HG02973 (cell line): ENCODE data around the gene PLSCR4.
"Not testable (repeated sequence)": the region's sequence is repeated elsewhere in the genome, so short reads cannot be mapped to it uniquely, and the experiment has no call there.

ENCODE experiments used
- ATAC-seq: cut with Tn5 transposase; IDR thresholded peaks from one replicate; pipeline ENCODE4 v1.9.1; 2021; ENCODE audit warnings: moderate library complexity; ENCODE audit not compliant: unreplicated experiment

Gene PLSCR4, protein sequence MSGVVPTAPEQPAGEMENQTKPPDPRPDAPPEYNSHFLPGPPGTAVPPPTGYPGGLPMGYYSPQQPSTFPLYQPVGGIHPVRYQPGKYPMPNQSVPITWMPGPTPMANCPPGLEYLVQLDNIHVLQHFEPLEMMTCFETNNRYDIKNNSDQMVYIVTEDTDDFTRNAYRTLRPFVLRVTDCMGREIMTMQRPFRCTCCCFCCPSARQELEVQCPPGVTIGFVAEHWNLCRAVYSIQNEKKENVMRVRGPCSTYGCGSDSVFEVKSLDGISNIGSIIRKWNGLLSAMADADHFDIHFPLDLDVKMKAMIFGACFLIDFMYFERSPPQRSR

GRCh38 chr3:146250449-146251382 lies at the start of gene PLSCR4:
Gene PLSCR4, minus strand, starts transcription at chr3:146251105. Its CDS starts 29,034 bp downstream, at chr3:146222071.
- no peak for ATAC-seq

DNA sequence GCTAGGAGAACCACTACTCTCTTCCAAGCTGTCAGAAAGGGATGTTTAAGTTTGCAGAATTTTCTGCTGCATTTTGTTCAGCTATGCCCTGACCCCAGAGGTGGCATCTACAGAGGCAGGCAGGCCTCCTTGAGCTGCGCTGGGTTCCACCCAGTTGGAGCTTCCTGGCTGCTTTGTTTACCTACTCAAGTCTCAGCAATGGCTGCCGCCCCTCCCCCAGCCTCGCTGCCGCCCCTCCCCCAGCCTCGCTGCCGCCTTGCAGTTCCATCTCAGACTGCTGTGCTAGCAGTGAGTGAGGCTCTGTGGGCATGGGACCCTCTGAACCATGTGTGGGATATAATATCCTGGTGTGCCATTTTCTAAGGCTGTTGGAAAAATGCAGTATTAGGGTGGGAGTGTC lies 42.5 kb upstream of the PLSCR4 start:
- not testable (repeated sequence) for ATAC-seq

- no peak for ATAC-seq
These were observed 33.0 kb upstream of the PLSCR4 start for GRCh38 chr3:146283781-146284445.

DNA sequence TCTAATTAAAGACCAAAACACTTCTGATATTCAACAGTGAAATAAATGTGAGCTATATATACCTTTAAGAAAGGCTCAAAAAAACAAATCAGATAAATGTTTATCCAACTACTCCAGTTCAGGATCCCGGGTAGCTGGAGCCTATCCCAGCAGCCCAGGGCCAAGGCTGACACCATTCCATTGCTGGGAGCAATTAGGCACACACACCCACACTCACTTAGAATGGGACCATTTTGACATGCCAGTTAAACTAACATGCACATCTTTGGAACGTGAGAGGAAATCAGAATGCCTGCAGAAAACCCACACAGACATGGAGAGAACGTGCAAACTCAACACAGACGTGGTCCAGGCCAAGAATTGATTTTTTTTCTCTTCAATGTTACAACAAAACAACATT lies 30.0 kb upstream of the PLSCR4 start:
- no peak for ATAC-seq

GRCh38 chr3:146279951-146280350 lies 29.0 kb upstream of the PLSCR4 start:
- no peak for ATAC-seq

- no peak for ATAC-seq
These were observed 28.1 kb upstream of the PLSCR4 start for GRCh38 chr3:146279013-146279412.

DNA sequence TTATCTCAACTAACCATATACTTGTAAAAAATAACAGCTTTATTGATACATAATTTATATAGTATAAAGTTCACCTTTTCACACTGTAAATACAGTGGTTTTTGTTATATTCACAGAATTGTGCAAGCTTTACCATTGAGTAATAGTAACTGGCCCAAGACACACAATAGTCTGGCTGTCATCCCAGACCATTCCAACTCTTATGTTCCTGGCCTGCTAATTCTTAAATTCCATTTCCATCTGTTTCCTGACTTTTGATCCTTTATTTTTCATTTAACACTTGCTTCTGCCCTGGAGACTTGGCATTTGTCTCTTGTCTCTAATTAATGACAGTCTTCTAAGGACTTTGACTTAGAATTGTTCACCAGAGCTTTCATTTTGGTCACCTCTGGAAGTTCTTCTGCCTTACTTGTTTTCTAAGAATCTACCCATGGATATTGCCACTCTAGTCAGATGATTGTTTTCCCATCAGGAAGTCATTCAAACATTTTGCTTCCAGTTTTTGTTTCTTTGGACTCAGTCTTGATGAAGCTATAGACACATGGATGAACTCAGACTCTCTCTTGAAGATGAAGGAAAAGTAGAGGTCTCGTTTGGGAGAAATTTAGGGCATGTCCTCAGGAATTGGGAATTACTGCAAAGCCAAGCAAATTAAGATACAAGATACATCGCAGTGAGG lies 27.2 kb upstream of the PLSCR4 start:
- no peak for ATAC-seq

- ATAC-seq = no peak
These were observed 24.6 kb upstream of the PLSCR4 start for GRCh38 chr3:146275476-146275875.

- ATAC-seq = no peak
These were observed 23.9 kb upstream of the PLSCR4 start for GRCh38 chr3:146274833-146275232.

DNA sequence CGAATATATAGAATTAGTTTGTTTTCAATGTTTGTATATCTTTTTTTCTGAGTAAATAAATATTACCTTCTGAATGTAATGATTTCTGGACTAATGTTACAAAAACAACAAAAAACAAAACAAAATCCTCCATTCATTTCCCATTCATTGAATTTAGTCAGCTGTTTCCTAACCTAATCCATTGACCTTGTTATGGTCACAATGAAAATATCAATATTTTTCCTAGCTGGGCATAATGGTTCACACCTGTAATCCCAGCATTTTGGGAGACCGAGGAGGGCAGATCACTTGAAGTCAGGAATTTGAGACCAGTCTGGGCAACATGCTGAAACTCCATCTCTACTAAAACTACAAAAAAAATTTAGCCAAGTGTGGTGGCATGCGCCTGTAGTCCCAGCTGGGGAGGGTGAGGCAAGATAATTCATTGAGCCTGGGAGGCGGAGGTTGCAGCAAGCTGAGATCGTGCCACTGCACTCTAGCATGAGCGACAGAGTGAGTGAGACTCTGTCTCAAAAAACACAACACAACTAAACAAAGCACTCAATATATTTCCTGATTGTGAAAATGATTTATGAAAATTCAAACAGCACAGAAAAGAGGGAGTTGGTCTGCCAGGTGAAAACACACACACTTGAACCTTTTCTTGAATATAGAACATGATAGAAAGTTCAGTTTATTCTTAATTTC lies 23.0 kb upstream of the PLSCR4 start:
- no peak for ATAC-seq

DNA sequence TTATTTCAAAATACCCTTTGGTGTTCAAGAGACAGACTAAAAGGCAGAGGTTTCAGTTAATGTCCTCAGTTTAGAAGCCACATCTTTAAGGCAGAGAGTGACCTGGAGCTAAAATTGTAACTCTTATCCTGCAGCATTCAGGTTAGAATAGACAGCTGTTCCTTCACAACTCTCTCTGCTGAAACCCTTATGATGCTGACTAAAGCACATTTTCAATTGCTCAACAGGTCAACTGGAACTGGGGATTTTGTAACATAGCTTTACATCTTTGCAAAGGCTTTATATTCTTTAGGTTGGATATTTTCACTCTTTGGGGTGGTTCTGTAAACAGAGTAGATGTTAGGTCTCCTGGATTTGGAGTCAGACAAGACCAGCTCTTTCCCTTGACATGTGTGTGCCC lies 20.3 kb upstream of the PLSCR4 start:
- no peak for ATAC-seq

- ATAC-seq = no peak
These were observed 18.4 kb upstream of the PLSCR4 start for GRCh38 chr3:146269271-146269670.

DNA sequence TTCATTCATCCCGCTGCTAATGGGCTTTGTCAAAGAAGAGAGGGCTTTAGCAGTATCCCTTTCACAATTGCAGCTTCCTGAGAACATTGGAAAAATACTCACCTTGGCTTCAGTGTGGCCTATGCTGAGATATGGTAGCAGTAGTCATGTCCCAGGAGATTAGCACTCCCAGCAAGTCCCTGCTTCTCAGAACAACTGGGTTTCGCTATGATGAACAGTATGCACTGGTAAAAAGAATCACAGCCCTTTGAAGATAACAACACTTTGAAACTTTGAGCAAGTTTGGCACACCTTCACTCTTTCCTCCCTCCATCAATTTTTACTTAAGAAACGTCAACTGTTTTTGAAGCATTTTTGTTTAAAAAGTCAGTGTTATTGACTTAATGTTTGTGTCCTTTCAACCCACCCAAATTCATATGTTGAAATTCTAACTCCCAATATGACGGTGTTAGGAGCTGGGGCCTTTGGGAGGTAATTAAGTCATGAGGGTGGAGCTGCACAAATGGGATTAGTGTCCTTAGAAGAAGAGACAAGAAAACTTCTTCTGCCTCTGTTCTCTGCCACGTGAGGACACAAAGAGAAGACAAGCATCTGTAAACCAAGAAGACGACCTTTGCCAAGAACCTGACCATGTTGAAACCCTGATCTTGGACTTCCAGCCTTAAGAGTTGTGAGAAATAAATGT lies 17.8 kb upstream of the PLSCR4 start:
- no peak for ATAC-seq

DNA sequence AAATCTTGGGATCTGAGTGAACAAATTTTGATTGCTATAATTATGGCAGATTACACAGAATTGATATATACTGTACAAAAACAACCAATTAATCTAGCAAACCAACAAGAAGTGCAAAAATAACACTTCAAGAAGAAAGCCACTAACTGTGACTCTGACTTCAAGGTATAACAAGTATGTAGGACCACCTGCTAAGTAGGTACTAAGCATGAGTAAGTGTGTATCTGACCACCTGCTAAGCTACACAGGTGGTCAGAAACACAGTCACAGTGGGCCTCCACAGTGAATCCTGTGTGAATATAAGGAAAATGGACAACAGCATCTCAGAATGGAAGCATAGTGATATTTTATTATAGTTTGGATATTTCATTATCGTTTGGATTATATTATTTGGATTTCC lies 14.8 kb upstream of the PLSCR4 start:
- ATAC-seq = no peak

DNA sequence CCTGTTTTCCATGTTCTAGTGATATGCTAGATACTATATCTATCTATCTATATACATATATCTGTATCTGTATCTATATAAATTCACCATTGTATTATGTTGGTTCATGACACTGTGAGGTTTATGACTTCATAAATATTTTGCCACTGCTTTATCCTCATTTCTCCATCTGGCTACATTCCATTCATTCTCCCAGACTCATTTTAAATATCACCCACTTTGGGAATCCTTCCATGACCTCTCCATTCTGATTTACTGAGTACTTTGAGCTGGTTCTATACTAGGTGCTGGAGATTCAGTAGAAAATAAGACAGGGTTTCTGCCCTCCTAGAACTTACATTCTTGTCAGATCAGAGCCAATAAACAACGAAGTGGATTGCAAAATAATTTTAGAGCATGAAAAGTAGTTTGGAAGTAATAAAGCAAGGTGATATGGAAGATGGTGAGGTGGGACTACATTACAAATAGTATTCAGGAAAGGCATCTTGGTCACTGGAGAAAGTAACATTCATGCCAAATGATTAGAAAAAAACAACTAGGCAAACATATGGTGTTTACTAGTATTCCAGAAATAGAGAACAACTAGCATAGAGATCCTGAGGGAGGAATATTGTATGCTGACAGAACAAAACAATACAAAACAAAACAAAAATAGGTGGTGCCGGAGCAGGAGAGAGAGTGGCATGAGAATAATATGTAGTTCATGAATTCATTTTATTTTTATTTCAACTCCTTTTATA lies 11.6 kb upstream of the PLSCR4 start:
- no peak for ATAC-seq

DNA sequence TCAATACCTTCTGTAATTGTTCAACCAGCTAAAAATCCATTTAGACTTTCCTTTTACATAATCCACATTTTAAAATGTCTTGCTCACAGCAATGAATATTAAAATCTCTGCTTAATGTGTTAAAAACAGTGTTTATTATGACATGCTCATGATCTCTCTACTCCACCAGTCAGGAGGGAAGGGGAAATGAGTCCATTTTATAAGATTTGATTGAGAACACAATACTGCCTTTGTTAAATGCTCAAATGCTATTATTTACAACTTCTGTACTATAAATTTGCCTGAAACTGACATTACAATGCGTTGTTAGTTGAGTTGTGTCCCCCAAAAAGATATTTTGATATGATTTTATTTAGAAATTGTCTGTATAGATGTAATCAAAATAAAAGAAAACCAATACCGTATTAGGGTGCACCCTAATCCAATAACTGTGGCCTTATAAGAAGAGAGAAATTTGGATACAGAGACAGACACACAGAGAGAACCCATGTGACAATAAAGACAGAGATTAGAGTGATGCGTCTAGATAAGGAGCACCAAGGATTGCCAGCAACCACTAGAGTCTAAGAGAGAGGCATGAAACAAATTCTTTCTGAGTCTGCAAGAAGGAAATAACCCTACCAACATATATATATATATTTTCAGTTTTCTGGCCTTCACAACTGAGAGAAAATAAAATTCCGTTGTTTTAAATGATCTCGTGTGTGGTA lies 9.1 kb upstream of the PLSCR4 start:
- ATAC-seq = no peak

- ATAC-seq = no peak
These were observed 6.1 kb upstream of the PLSCR4 start for GRCh38 chr3:146256851-146257486.

DNA sequence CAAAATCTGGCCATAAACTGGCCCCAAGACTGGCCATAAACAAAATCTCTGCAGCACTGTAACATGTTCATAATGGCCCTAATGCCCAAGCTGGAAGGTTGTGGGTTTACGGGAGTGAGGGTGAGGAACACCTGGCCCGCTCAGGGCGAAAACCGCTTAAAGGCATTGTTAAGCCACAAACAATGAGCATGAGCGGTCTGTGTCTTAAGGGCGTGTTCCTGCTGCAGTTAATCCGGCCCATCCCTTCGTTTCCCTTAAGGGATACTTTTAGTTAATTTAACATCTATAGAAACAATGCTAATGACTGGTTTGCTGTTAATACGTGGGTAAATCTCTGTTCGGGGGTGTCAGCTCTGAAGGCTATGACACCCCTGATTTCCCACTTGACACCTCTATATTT lies 1.5 kb upstream of the PLSCR4 start:
- ATAC-seq = not testable (repeated sequence)
